ENCODE measurements around the gene TMEM169. TPM values are rescaled to one million over a fixed set of nuclear protein-coding genes. Genes with fewer than 3 reads are reported as not detected.

The TMEM169 gene
- polyA plus RNA-seq, 4 donors, result 0.54 to 3.2 (median 0.90) TPM

DNA sequence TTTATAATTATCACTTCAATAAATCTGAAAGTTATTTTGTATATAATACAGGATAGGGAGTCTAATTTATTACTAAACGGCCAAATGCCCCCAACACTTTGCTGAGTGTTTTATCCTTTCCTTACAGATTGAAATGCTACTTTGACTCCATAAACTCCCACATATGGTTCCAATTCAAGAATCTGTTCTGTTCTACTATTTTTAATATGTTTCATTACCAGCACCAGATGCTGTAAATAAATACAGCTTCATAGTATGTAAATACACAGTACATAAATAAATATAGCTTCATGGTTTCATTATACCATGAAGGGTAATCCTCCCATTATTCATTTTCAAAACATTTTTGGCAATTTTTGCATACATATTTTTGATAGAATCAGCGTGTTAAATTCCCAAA, 34.3 kb upstream of the TMEM169 start:
- DNase-seq (no peak), FAIRE-seq (no peak)
- WGBS, 3 donors, result 78 to 96% (median 92%) methylated on average over 2 of the region's 2 CpGs
- H3K9me3 ChIP-seq (ENCODE audit: control insufficient read depth in 2 of 2, insufficient read depth in 1 of 2, low read depth in 1 of 2, low read length in 1 of 2), result no peaks in the 10 kb centered on the region
- H3K27ac ChIP-seq (ENCODE audit: low read depth in 1 of 3, low read length in 2 of 3), result no peak overlapping the region
- no peaks in the 10 kb centered on the region for H3K4me1 ChIP-seq (ENCODE audit: control insufficient read depth in 3 of 3, insufficient read depth in 2 of 3, low read depth in 1 of 3, low read length in 2 of 3)
- no peaks in the 10 kb centered on the region for H3K27me3 ChIP-seq (ENCODE audit: control insufficient read depth in 3 of 3, insufficient read depth in 3 of 3, low read length in 3 of 3)
- H3K36me3 ChIP-seq (ENCODE audit: control insufficient read depth in 3 of 3, insufficient read depth in 2 of 3, low read depth in 1 of 3, low read length in 3 of 3), result peaks cover 4 to 29% (median 7%) of the 10 kb centered on the region in 3 donors
- H3K4me3 ChIP-seq (ENCODE audit: low read depth in 1 of 3, low read length in 3 of 3), result no peak overlapping the region

DNA sequence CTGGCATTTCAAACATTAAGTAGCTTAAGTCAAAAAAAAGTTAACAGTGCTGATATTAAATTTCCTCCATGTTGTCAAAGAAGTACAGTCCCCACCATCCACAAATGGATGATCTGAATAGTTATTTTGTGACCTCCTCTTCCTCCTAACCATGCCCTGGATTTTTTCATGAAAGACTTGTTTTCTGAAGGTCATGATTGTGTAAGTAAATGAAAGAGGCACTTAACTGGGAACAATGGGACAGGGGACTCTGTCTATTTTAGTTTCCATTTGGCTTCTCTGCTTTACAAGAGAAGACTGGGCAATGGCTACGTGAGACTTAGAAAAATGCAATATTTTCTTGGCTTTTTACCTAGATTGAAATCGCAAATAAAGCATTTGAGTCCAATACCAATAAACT, 32.3 kb upstream of the TMEM169 start:
- no peak overlapping the region for H3K27ac ChIP-seq (ENCODE audit: low read depth in 1 of 3, low read length in 2 of 3)
- FAIRE-seq (no peak), DNase-seq (no peak)
- H3K4me3 ChIP-seq (ENCODE audit: low read depth in 1 of 3, low read length in 3 of 3), result no peak overlapping the region
- H3K9me3 ChIP-seq (ENCODE audit: control insufficient read depth in 2 of 2, insufficient read depth in 1 of 2, low read depth in 1 of 2, low read length in 1 of 2), result no peaks in the 10 kb centered on the region
- WGBS, 3 donors, result 92 to 94% (median 94%) methylated on average over 2 of the region's 2 CpGs
- H3K36me3 ChIP-seq (ENCODE audit: control insufficient read depth in 3 of 3, insufficient read depth in 2 of 3, low read depth in 1 of 3, low read length in 3 of 3), result peaks cover 0 to 24% (median 7%) of the 10 kb centered on the region in 3 donors
- H3K4me1 ChIP-seq (ENCODE audit: control insufficient read depth in 3 of 3, insufficient read depth in 2 of 3, low read depth in 1 of 3, low read length in 2 of 3), result no peaks in the 10 kb centered on the region
- H3K27me3 ChIP-seq (ENCODE audit: control insufficient read depth in 3 of 3, insufficient read depth in 3 of 3, low read length in 3 of 3), result no peaks in the 10 kb centered on the region

DNA sequence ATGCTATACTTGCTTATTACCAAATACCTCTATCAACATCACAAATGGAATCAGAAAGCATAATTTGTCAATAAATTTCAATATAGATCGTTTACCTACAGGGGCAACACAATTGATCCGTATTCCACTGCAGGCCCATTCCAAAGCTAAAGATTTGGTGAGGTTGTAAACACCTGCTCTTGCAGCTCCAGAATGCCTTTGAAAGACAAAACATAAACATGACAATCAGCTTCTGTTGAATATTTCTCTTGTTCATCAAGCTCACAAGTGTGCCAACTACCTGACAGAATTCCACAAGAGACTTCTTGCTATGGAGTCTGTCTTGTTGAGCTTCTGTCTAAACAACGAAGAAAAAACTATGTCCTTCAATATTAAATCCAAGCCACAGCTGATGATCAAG, 30.4 kb upstream of the TMEM169 start:
- H3K4me1 ChIP-seq (ENCODE audit: control insufficient read depth in 3 of 3, insufficient read depth in 2 of 3, low read depth in 1 of 3, low read length in 2 of 3), result no peaks in the 10 kb centered on the region
- H3K27me3 ChIP-seq (ENCODE audit: control insufficient read depth in 3 of 3, insufficient read depth in 3 of 3, low read length in 3 of 3), result no peaks in the 10 kb centered on the region
- WGBS, 3 donors, result 92 to 95% (median 92%) methylated on average over 3 of the region's 3 CpGs
- H3K4me3 ChIP-seq (ENCODE audit: low read depth in 1 of 3, low read length in 3 of 3), result no peak overlapping the region
- no peaks in the 10 kb centered on the region for H3K9me3 ChIP-seq (ENCODE audit: control insufficient read depth in 2 of 2, insufficient read depth in 1 of 2, low read depth in 1 of 2, low read length in 1 of 2)
- H3K36me3 ChIP-seq (ENCODE audit: control insufficient read depth in 3 of 3, insufficient read depth in 2 of 3, low read depth in 1 of 3, low read length in 3 of 3), result peaks cover 0 to 18% (median 2%) of the 10 kb centered on the region in 3 donors
- no peak overlapping the region for H3K27ac ChIP-seq (ENCODE audit: low read depth in 1 of 3, low read length in 2 of 3)
- DNase-seq, result no peak
- FAIRE-seq, result no peak

DNA sequence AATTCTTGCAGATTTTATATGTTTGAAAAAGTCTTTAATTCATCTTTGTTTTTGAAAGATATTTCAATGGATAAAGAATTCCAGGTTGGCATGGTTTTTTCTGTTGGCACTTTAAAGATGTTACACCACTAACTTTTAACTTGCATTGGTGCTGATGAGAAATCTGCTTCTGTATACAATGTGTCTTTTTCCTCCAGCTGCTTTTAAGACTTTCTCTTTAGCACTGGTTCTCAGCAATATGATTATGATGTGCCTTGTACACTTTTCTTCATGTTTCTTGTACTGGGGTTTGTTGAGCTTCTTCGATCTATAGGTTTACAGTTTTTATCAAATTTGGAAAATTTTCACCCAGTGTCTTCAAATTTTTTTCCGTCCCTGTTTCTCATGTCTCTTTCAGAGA, 29.3 kb upstream of the TMEM169 start:
- DNase-seq (no peak), FAIRE-seq (no peak)
- Histone ChIP-seq H3K4me3 (ENCODE audit: low read depth in 1 of 3, low read length in 3 of 3) (no peak overlapping the region), H3K27me3 (ENCODE audit: control insufficient read depth in 3 of 3, insufficient read depth in 3 of 3, low read length in 3 of 3) (no peaks in the 10 kb centered on the region), H3K4me1 (ENCODE audit: control insufficient read depth in 3 of 3, insufficient read depth in 2 of 3, low read depth in 1 of 3, low read length in 2 of 3) (peaks cover 0 to 5% (median 0%) of the 10 kb centered on the region in 3 donors), H3K9me3 (ENCODE audit: control insufficient read depth in 2 of 2, insufficient read depth in 1 of 2, low read depth in 1 of 2, low read length in 1 of 2) (no peaks in the 10 kb centered on the region), H3K27ac (ENCODE audit: low read depth in 1 of 3, low read length in 2 of 3) (no peak overlapping the region), H3K36me3 (ENCODE audit: control insufficient read depth in 3 of 3, insufficient read depth in 2 of 3, low read depth in 1 of 3, low read length in 3 of 3) (peaks cover 0 to 15% (median 2%) of the 10 kb centered on the region in 3 donors)
- 95 to 98% (median 97%) methylated on average over 2 of the region's 2 CpGs for WGBS, 3 donors

DNA sequence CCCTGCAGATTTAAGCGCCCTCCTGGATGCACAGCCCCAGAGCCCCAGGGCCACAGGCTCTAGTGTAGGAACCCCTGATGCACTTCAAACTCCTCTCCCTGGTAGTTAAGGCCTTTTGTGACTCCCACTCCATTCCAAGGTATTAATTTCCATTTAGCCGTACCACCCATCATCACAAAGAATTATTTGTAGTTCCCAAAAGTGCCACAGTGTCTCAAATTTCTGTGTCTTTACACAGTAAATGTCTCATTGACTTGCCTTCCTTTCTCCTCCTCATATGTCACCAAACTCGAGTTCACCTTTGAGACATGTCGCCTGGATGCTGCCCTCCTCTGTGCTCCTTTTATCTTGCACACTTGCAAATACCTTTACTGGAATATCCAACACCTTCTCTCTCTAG, 26.0 kb upstream of the TMEM169 start:
- H3K27ac ChIP-seq (ENCODE audit: low read depth in 1 of 3, low read length in 2 of 3), result no peak overlapping the region
- FAIRE-seq (no peak), DNase-seq (no peak)

DNA sequence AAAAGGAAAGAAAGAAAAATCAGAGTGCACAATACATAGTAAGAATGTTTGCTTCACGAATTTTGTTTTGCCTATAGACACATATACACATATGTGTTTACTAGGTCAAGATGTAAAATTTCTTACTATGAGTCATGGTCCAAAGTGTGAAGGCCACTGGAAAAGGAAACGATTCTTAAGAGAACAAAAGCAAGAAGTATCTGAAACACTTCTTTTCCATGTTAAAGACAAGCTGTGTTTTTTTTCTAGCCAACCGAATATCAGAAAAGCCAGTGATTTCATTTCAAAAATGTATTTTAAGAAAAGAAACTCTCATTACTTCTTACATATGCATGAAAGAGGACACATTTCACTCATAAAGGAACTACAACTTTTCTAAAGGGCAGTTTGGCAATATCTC, 25.0 kb upstream of the TMEM169 start:
- peak; percentile 73 to 85 for DNase-seq
- H3K4me3 ChIP-seq (ENCODE audit: low read depth in 1 of 3, low read length in 3 of 3), result no peak overlapping the region
- no peaks in the 10 kb centered on the region for H3K27me3 ChIP-seq (ENCODE audit: control insufficient read depth in 3 of 3, insufficient read depth in 3 of 3, low read length in 3 of 3)
- peak overlapping the region in 2 of 3 donors; percentile 73 to 78 for H3K27ac ChIP-seq (ENCODE audit: low read depth in 1 of 3, low read length in 2 of 3)
- peaks cover 0 to 8% (median 5%) of the 10 kb centered on the region in 3 donors for H3K36me3 ChIP-seq (ENCODE audit: control insufficient read depth in 3 of 3, insufficient read depth in 2 of 3, low read depth in 1 of 3, low read length in 3 of 3)
- H3K9me3 ChIP-seq (ENCODE audit: control insufficient read depth in 2 of 2, insufficient read depth in 1 of 2, low read depth in 1 of 2, low read length in 1 of 2), result no peaks in the 10 kb centered on the region
- no peak for FAIRE-seq
- 8 to 29% (median 9%) methylated on average over 3 of the region's 3 CpGs for WGBS, 3 donors
- H3K4me1 ChIP-seq (ENCODE audit: control insufficient read depth in 3 of 3, insufficient read depth in 2 of 3, low read depth in 1 of 3, low read length in 2 of 3), result peaks cover 0 to 17% (median 0%) of the 10 kb centered on the region in 3 donors

More for the DNA sequence above, 26.0 kb upstream of the TMEM169 start:
- Histone ChIP-seq H3K4me1 (ENCODE audit: control insufficient read depth in 3 of 3, insufficient read depth in 2 of 3, low read depth in 1 of 3, low read length in 2 of 3) (peaks cover 0 to 17% (median 0%) of the 10 kb centered on the region in 3 donors), H3K4me3 (ENCODE audit: low read depth in 1 of 3, low read length in 3 of 3) (no peak overlapping the region), H3K27me3 (ENCODE audit: control insufficient read depth in 3 of 3, insufficient read depth in 3 of 3, low read length in 3 of 3) (no peaks in the 10 kb centered on the region), H3K36me3 (ENCODE audit: control insufficient read depth in 3 of 3, insufficient read depth in 2 of 3, low read depth in 1 of 3, low read length in 3 of 3) (peaks cover 0 to 8% (median 5%) of the 10 kb centered on the region in 3 donors), H3K9me3 (ENCODE audit: control insufficient read depth in 2 of 2, insufficient read depth in 1 of 2, low read depth in 1 of 2, low read length in 1 of 2) (no peaks in the 10 kb centered on the region)
- WGBS, 3 donors, result 90 to 94% (median 91%) methylated on average over 4 of the region's 4 CpGs

DNA sequence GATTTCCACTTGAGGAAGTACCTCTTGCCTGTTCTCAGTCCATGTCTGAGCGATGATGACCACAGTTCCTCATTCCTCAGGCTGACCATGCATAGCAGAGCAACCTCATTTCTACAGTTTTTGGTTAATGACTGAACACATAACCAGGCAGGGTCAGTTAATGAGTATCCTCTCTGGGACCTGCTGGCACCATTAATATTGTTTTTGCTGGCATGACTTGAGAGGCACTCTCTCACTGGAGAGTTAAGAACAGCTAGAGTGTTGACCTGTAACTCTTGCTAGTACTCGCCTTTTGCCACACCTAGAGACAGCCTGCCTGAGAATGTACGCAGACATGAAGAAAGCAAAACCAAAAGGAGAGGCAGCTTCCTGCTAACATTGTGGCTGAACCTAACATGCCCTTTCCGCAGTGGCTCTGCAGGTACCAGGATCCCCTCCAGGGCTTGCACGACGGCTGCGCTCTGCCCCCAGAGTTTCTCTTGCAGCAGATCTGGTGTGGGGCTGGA, 24.0 kb upstream of the TMEM169 start:
- Histone ChIP-seq H3K36me3 (ENCODE audit: control insufficient read depth in 3 of 3, insufficient read depth in 2 of 3, low read depth in 1 of 3, low read length in 3 of 3) (peaks cover 0 to 12% (median 7%) of the 10 kb centered on the region in 3 donors), H3K27me3 (ENCODE audit: control insufficient read depth in 3 of 3, insufficient read depth in 3 of 3, low read length in 3 of 3) (no peaks in the 10 kb centered on the region), H3K4me1 (ENCODE audit: control insufficient read depth in 3 of 3, insufficient read depth in 2 of 3, low read depth in 1 of 3, low read length in 2 of 3) (peaks cover 0 to 17% (median 0%) of the 10 kb centered on the region in 3 donors), H3K27ac (ENCODE audit: low read depth in 1 of 3, low read length in 2 of 3) (peak overlapping the region; percentile 78 to 95 (median 95)), H3K9me3 (ENCODE audit: control insufficient read depth in 2 of 2, insufficient read depth in 1 of 2, low read depth in 1 of 2, low read length in 1 of 2) (no peaks in the 10 kb centered on the region), H3K4me3 (ENCODE audit: low read depth in 1 of 3, low read length in 3 of 3) (peak overlapping the region in 1 of 3 donors; percentile 11)
- WGBS, 3 donors, result 10 to 44% (median 18%) methylated on average over 7 of the region's 7 CpGs
- DNase-seq (peak; percentile 81 to 92), FAIRE-seq (no peak)

DNA sequence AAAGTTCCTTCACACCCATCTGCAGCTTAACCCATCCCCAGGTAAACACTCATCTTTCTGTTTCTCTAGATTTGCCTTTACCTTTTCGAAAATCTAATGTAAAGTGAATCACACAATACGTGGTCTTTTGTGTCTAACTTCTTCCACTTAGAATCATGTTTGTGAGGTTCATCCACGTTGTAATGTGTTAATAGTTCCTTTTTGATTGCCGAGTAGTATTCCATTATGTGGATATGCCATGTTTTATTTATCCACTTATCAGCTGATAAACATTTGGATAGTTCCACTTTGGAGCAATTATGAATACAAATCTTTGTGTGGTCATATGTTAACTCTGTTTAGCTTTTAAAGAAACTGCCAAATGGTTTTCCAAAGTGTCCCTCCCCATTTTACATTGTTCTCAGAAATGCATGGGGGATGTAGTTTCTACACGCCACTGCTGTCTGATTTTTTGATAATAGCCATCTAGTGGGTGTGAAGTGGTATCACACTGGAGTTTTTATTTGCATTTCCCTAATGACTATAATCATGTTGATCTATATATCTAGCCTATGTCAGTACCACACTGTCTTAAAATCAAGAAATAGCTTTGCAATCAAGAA, 22.4 kb upstream of the TMEM169 start:
- H3K9me3 ChIP-seq (ENCODE audit: control insufficient read depth in 2 of 2, insufficient read depth in 1 of 2, low read depth in 1 of 2, low read length in 1 of 2), result no peaks in the 10 kb centered on the region
- 93 to 95% (median 94%) methylated on average over 5 of the region's 5 CpGs for WGBS, 3 donors
- no peak for FAIRE-seq

More for the DNA sequence above, 22.4 kb upstream of the TMEM169 start:
- Histone ChIP-seq H3K36me3 (ENCODE audit: control insufficient read depth in 3 of 3, insufficient read depth in 2 of 3, low read depth in 1 of 3, low read length in 3 of 3) (peaks cover 0 to 12% (median 10%) of the 10 kb centered on the region in 3 donors), H3K27ac (ENCODE audit: low read depth in 1 of 3, low read length in 2 of 3) (no peak overlapping the region), H3K27me3 (ENCODE audit: control insufficient read depth in 3 of 3, insufficient read depth in 3 of 3, low read length in 3 of 3) (no peaks in the 10 kb centered on the region), H3K4me3 (ENCODE audit: low read depth in 1 of 3, low read length in 3 of 3) (no peak overlapping the region), H3K4me1 (ENCODE audit: control insufficient read depth in 3 of 3, insufficient read depth in 2 of 3, low read depth in 1 of 3, low read length in 2 of 3) (peaks cover 0 to 17% (median 0%) of the 10 kb centered on the region in 3 donors)
- DNase-seq, result no peak

Data from small intestine (tissue), 7 donors.